GM12873 (cell line): ENCODE measurements around the gene SDF2.

Experiments used
- CTCF ChIP-seq: IDR thresholded peaks from 2 replicates; pipeline ENCODE4 v1.5.1; 2012; ENCODE audit warnings: low read depth, mild to moderate bottlenecking, moderate library complexity, low read length, control low read depth; ENCODE audit not compliant: insufficient read depth; ENCODE audit errors: missing control alignments

SDF2 gene

GRCh38 chr17:28610376-28610775 lies 51.3 kb downstream of the SDF2 start:
- TF ChIP-seq CTCF: no peak

- no peak for TF ChIP-seq CTCF
Observed at GRCh38 chr17:28599311-28600184, 62.2 kb downstream of the SDF2 start.

- TF ChIP-seq CTCF: no peak
Observed at GRCh38 chr17:28598799-28599310, 62.9 kb downstream of the SDF2 start, which contains the start of gene SPAG5. SPAG5 (minus strand) TSS chr17:28599025; CDS start chr17:28598946, 79 bp downstream.

- TF ChIP-seq CTCF: no peak
Observed at GRCh38 chr17:28598389-28598788, 63.3 kb downstream of the SDF2 start.
